ENCODE results near the gene C1QTNF1.
A peak's percentile ranks its signal among the peaks of the same experiment; 100 is the strongest.

C1QTNF1 gene

GRCh38 chr17:79081571-79082276 lies 57.8 kb downstream of the C1QTNF1 start:
- no peak for DNase-seq (ENCODE audit: low read depth)

DNA sequence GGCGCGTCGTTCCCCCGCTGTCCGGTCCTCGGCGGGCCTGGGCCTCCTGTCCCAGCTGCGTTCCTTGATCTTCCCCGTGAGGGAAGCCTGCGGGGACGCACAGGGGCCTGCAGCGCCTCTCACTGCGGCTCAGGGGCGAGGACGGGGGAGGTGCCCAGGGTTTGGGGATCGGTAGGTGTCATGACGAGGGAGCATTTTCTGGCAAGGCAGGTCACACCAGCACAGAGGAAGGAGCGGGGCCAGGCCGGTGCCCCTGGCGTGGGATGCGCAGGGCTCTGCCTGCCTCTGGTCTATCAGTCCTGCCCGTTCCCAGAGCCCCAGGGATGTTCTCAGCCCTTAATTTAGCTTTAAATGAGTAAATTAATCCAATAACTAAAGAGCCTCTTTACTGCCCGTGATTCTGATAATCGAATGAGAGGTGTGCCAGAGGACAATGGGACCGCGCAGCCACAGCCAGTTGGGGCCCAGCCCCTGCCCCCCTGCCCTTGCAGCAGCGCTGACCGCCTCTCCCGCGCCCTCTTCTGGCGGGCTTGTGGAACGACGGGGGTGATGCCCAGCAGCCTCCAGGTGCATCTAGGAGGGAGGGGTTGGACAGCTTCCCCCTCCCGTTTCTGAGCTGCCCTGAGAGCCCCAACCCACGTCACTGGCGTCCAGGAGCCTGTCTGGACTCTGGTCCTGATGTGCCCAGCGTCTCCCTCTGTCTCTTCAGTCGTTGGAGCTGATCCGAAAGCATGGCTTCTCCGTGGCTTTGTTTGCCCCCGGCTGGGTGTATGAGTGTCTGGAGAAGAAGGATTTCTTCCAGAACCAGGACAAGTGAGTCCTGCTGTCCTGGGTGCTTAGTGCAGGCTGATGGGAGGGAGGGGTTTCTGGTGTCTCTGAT lies 58.6 kb downstream of the C1QTNF1 start:
- DNase-seq (ENCODE audit: low read depth), result peak; percentile 25

GRCh38 chr17:79083191-79083971 lies 59.4 kb downstream of the C1QTNF1 start:
- DNase-seq (ENCODE audit: low read depth), result no peak

DNA sequence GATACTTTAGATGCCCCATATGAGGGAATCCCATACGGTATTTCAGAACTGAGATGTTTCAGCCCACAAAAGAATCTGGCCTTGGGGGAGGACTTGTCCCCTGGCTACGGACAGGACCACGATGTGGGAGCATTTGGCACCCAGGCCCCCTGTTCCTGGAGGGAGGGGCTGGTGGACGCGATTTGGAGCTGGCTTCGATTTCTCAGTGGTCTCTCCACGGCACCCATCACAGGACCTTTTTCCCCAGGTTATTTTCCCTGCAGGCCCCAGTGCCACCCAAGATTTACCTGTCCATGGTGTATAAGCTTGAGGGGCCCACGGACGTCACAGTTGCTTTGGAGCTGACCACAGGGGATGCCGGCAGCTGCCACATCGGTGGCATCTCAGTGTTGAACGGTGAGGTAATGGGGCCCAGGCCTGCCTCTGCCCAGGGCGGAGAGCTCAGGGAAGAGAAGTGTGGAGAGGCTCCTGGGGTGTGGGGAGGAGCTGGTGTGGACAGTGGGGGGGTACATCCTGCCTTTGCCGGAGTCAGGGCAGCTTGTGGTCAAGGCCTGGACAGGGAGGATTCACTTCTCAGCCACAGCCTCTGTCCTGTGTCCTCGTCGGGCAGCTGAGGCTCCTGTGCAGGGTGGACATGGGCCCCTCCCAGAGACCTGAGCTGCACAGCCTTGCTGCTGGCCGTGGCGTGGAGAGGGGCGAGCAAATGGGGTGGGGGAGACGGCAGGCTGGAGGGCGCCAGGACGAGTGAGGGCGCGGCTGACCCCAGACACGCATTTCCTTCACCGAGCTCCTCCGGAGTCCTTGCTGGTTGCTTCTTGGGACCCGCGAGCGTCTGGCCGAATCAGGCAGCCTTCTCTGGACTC lies 60.6 kb downstream of the C1QTNF1 start:
- DNase-seq (ENCODE audit: low read depth), result no peak

DNA sequence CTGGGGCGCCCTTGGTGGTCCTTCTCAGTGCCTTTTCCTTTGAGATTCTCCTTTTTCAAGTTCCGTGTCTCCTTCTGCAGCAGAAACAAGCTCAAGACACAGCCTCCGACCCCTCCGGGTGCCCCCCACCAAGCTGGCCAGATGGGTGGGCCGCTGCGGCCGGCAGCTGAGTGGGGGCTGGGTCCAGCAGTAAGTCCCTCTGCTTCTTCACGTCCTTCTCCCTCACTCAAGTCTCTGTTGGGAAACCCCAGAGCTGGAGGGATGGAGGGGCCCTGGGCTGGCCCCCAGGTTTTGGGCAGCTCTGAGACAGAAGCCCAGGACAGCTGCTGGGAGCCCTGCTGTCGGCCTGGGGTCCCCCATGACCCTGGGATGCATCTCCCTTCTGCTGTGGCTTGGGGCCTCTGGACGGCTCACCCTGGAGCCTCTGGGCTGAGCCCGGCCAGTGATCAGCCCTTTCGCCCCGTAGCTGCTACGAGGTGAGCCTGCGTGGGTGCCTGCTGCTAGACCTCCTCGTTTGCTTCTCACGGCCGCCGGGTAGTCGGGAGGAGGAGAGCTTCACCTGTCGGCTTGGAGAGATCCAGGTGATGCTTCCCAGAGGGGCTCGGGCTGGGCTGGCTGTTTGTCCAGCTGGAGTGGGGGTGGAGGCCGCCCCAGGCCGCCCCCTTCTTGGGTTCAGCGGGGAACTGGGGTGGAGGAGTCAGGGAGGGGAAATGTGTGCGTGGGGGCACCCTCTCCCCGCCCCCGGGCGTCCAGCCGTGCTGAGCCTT lies 61.4 kb downstream of the C1QTNF1 start:
- DNase-seq (ENCODE audit: low read depth), result no peak

DNA sequence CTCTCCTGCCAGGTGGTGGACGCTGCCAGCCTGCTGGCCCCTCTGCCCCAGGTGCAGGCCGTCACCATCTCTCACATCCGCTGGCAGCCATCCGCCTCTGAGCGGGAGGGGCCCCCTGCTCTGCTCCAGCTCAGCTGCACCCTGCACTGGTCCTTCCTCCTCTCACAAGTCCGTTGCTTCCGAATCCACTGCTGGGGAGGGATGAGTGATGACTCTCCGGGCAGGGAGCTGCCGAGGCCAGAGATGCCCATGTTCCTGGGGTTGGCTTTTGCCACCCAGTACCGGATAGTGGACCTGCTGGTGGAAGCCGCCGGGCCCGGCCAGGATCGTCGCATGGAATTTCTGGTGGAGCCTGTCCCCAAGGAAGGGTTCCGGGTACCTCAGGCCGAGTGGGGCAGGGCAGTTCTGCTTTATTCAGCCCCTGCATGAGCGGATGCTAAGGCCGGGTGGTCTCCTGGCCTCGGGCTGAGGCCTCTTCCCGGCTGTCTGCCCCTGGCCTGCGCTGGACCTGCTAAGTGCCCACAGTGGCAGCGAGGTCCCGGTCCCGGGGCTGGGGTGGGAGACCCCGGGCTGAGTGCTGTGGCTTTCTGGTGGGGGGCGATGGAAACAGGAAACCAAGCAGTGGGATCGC lies 62.1 kb downstream of the C1QTNF1 start:
- no peak for DNase-seq (ENCODE audit: low read depth)

- DNase-seq (ENCODE audit: low read depth), result no peak
Measured at GRCh38 chr17:79086609-79087427, 62.8 kb downstream of the C1QTNF1 start.

DNA sequence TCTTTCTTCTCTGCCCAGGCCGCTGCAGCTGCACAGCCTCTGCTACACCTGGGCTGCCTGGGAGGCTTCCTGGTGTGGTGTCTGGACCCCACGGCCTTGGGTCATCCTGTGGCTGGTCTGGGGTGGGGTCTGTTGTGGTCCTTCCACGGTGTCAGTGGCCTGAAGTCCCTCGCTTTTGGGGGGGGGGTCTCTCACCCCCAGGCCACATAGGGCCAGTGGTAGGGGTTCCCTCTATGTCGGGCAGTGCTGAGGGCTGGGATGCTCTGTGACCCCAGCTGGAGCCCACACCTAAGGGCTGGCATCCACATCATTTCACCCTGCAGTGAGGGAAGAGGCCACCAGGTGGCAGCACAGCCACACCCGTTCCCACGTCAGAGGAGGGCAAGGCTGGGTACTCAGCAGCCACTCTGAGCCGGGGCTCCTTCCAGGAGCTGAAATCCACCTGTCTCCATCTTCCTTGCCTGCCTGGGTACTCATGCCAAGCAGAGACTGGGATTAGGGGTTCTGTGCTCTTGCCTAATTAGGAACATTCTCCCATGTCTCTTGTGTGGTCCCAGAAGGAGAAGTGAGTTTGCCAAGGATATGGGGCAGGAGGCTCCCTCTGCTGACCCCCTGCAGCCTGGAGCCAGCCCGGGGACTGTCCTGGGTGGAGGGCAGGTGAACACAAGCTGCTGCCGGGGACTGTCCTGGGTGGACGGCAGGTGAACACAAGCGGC lies 63.6 kb downstream of the C1QTNF1 start:
- DNase-seq (ENCODE audit: low read depth), result peak; percentile 22

- no peak for DNase-seq (ENCODE audit: low read depth)
Measured at GRCh38 chr17:79088247-79088996, 64.5 kb downstream of the C1QTNF1 start.

GRCh38 chr17:79088997-79089328 lies 65.0 kb downstream of the C1QTNF1 start:
- DNase-seq (ENCODE audit: low read depth), result no peak

DNA sequence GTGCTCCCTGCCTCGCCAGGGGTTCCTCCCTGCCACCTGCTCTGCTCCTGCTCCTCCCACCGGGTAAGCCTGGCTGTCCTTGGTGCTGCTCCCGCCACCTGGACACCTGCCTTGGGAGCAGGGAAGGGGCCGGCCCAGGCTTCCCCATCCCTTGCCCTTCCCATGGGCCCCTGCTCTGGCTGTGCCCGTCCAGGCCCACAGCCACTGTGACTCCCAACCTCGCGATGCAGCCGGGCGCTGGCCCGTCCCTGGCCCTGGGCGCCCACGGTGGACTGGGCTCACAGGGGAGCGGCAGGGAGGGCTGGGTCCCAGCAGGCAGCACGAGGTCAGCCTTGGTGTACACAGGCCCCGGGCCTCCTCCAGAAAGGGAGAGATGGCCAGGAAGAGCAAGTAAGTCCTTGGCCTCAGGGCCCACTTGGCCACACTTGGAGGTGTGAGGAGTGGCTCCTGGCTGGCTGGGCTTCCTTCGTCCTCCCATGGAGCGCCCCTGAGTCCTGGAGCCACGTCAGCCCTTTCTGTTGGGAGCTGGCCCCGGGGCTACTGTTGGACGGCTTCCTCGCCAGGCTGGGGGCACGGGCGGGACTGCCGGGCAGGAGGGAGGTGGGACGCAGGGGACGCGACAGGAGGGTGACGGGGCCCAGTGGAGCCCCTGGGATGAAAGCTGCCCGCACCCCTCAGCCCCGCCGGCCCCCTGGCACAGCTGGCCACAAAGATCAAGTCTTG lies 65.9 kb downstream of the C1QTNF1 start:
- no peak for DNase-seq (ENCODE audit: low read depth)

DNA sequence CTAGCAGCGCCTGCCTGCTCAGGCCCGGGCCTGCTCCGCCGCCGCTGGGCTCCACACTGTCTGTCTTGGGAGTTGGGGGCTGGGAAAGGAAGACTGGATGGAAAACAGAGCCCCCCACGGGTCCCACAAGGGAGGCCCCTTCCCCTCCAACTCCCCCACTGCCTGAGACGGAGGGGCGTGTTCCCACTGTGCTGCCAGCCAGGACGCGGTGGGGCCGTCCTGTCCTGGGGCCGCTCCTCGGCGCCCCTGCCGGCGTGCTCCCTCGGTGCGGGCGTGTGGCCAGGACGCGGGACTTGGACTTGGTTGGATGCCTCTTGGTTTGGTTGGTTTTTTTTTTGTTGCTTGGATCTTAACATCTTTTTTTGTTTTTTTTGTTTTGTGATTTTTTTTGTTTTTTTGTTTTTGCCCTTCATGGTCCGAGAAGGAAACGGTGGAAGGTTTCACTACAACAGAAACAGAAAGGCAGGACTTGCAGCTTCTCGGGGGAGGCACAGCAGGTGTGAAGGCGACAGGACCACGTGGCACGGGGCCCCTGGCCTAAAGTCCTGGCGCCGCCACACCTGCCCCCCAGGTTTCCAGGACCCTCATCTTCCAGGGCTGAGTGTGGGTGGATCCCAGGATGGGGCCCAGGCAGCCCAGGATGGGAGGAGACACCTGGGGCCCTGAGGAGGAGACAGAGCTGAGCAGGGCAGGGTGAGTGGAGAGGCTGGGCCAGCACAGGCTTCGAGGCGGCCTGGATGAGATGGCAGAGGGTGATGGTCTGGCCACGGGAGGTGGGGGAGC lies 66.7 kb downstream of the C1QTNF1 start:
- DNase-seq (ENCODE audit: low read depth), result no peak

GRCh38 chr17:79091226-79091670 lies 67.3 kb downstream of the C1QTNF1 start:
- DNase-seq (ENCODE audit: low read depth), result no peak

DNA sequence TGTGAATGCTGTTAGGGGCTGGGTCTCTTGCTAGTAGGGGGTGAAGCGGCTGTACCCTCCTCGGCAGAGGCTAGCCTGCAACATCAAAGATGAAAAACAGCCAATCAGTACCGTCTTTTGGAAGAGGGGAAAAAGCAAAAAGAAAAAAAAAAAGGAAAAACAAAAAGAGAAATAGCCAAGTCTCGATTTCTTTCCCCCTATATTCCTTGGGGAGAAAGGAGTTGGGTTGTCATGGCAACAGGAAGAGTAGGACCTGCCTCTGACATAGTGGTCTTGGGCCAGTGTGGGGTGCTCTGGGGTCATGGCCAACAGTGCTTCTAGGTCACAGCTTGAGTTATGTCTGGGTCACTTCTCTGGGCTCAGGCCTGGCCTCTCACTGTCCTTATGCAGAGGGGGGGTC lies 68.6 kb downstream of the C1QTNF1 start:
- DNase-seq (ENCODE audit: low read depth), result no peak

GRCh38 chr17:79093270-79093669 lies 69.3 kb downstream of the C1QTNF1 start:
- no peak for DNase-seq (ENCODE audit: low read depth)

- DNase-seq (ENCODE audit: low read depth), result no peak
Measured at GRCh38 chr17:79094261-79094660, 70.3 kb downstream of the C1QTNF1 start.
